Smooth muscle cell (in vitro differentiated cells): Measurements from ENCODE around the gene KRTAP10-5. TPM values are rescaled to one million over a fixed set of nuclear protein-coding genes. Genes with fewer than 3 reads are reported as not detected.

Experiments used
- DNase-seq: peaks from one replicate; lab custom pipeline; 2025; ENCODE audit not compliant: unreplicated experiment; lab: John Stamatoyannopoulos, UW
- H2AFZ ChIP-seq: fragments of 200-600 bp; sonication (generic); 2 replicates; pipeline ENCODE4 v1.6.0; 2016; ENCODE audit warnings: antibody characterized with exemption, low read depth, mild to moderate bottlenecking
- H3F3A ChIP-seq: fragments of 200-600 bp; sonication (generic); 2 replicates; pipeline ENCODE4 v1.6.0; 2017; ENCODE audit warnings: antibody characterized with exemption, low read depth
- H3K27ac ChIP-seq: fragments of 200-600 bp; sonication (generic); 2 replicates; pipeline ENCODE4 v1.5.1; 2016; ENCODE audit warnings: low read depth, mild to moderate bottlenecking
- H3K27me3 ChIP-seq: fragments of 200-600 bp; sonication (generic); 2 replicates; pipeline ENCODE4 v1.6.1; 2016; ENCODE audit warnings: low read depth, mild to moderate bottlenecking
- H3K36me3 ChIP-seq: fragments of 200-600 bp; sonication (generic); 2 replicates; pipeline ENCODE4 v1.5.1; 2016; ENCODE audit warnings: low read depth
- H3K4me1 ChIP-seq: fragments of 200-600 bp; sonication (generic); 2 replicates; pipeline ENCODE4 v1.5.1; 2016; ENCODE audit warnings: low read depth
- H3K4me2 ChIP-seq: fragments of 200-600 bp; sonication (generic); 2 replicates; pipeline ENCODE4 v1.6.0; 2016; ENCODE audit warnings: mild to moderate bottlenecking
- H3K4me3 ChIP-seq: fragments of 200-600 bp; sonication (generic); 2 replicates; pipeline ENCODE4 v1.5.1; 2016; ENCODE audit warnings: mild to moderate bottlenecking
- H3K79me2 ChIP-seq: fragments of 200-600 bp; sonication (generic); 2 replicates; pipeline ENCODE4 v1.6.0; 2016; ENCODE audit warnings: low read depth, mild to moderate bottlenecking
- H3K9ac ChIP-seq: fragments of 200-600 bp; sonication (generic); 2 replicates; pipeline ENCODE4 v1.6.0; 2016; ENCODE audit warnings: low read depth
- H3K9me3 ChIP-seq: fragments of 200-600 bp; sonication (generic); replicated peaks from 2 replicates; pipeline ENCODE4 v1.5.1; 2016; ENCODE audit warnings: low read depth
- H4K20me1 ChIP-seq: fragments of 200-600 bp; sonication (generic); 2 replicates; pipeline ENCODE4 v1.6.0; 2016; ENCODE audit warnings: low read depth
- CTCF ChIP-seq: fragments of 200-600 bp; sonication (generic); IDR thresholded peaks from 2 replicates; pipeline ENCODE4 v1.5.1; 2017; ENCODE audit warnings: borderline replicate concordance, mild to moderate bottlenecking, antibody characterized with exemption; ENCODE audit not compliant: insufficient read depth, poor library complexity, severe bottlenecking
- WGBS: methylation state at CpG from one replicate; pipeline ENCODE4 v1.1.7; 2016; ENCODE audit warnings: low lambda C conversion rate; 5-methylcytosine and 5-hydroxymethylcytosine counted together
- polyA plus RNA-seq: library from polyadenylated mRNA; unstranded; fragments of >200 nt; fragmentation: Nextera tagmentation; extraction: Ambion mirVana; gene quantifications from 2 replicates; pipeline ENCODE4 v1.2.1, GENCODE V29; 2016
- total RNA-seq: library from RNA; depleted of rRNA; stranded (reverse); fragments of >200 nt; gene quantifications from 2 replicates; pipeline ENCODE4 v1.2.3, GENCODE V29; 2014

Gene KRTAP10-5
- total and polyA plus RNA-seq, 2 experiments from 2014 or later = not detected

GRCh38 chr21:44572959-44573583, 7.3 kb downstream of the KRTAP10-5 start:
- Histone ChIP-seq H4K20me1 (no peaks in the 10 kb centered on the region), H3K36me3 (no peaks in the 10 kb centered on the region), H3K9ac (no peak overlapping the region), H3K9me3 (peaks cover 8% of the 10 kb centered on the region), H3K4me3 (no peak overlapping the region), H3K27ac (no peak overlapping the region), H2AFZ (no peak overlapping the region), H3K27me3 (no peaks in the 10 kb centered on the region), H3K79me2 (no peaks in the 10 kb centered on the region), H3K4me1 (no peaks in the 10 kb centered on the region), H3K4me2 (no peak overlapping the region), H3F3A (no peaks in the 10 kb centered on the region)
- 89% methylated on average over 15 of the region's 15 CpGs for WGBS
- no peak for DNase-seq
- no peak for TF ChIP-seq CTCF

- TF ChIP-seq CTCF = no peak
- H3K4me1 ChIP-seq = no peaks in the 10 kb centered on the region
- peaks cover 5% of the 10 kb centered on the region for H3K9me3 ChIP-seq
- H3F3A ChIP-seq = no peaks in the 10 kb centered on the region
- no peak for DNase-seq
- H3K4me2 ChIP-seq = no peak overlapping the region
- H4K20me1 ChIP-seq = no peaks in the 10 kb centered on the region
- no peak overlapping the region for H3K4me3 ChIP-seq
- H3K27me3 ChIP-seq = no peaks in the 10 kb centered on the region
- no peaks in the 10 kb centered on the region for H3K36me3 ChIP-seq
- no peak overlapping the region for H2AFZ ChIP-seq
- 93% methylated on average over 40 of the region's 40 CpGs for WGBS
- no peak overlapping the region for H3K27ac ChIP-seq
- H3K9ac ChIP-seq = no peak overlapping the region
- no peaks in the 10 kb centered on the region for H3K79me2 ChIP-seq
Measured at GRCh38 chr21:44571844-44572782, 8.3 kb downstream of the KRTAP10-5 start.

GRCh38 chr21:44571296-44571695, 9.1 kb downstream of the KRTAP10-5 start:
- H3K9me3 ChIP-seq = no peaks in the 10 kb centered on the region
- H3K27me3 ChIP-seq = no peaks in the 10 kb centered on the region
- H3K4me3 ChIP-seq = no peak overlapping the region
- H3K9ac ChIP-seq = no peak overlapping the region
- no peaks in the 10 kb centered on the region for H3K4me1 ChIP-seq
- DNase-seq = no peak
- no peak overlapping the region for H3K4me2 ChIP-seq
- no peaks in the 10 kb centered on the region for H4K20me1 ChIP-seq
- no peak for TF ChIP-seq CTCF
- no peak overlapping the region for H2AFZ ChIP-seq
- H3K36me3 ChIP-seq = no peaks in the 10 kb centered on the region
- H3F3A ChIP-seq = no peaks in the 10 kb centered on the region
- WGBS = 69% methylated on average over 4 of the region's 4 CpGs
- no peak overlapping the region for H3K27ac ChIP-seq
- H3K79me2 ChIP-seq = no peaks in the 10 kb centered on the region
